Mucosa of descending colon (tissue), 3 donors: ENCODE data around the gene ZCCHC17. TPM values are rescaled to one million over a fixed set of nuclear protein-coding genes. Genes with fewer than 3 reads are reported as not detected.

Experiments used
- ATAC-seq: fragments of 200-7000 bp; cut with Tn5 transposase; one replicate; pipeline ENCODE4 v1.9.1; 2020; ENCODE audit warnings: mild to moderate bottlenecking, moderate library complexity
- DNase-seq, 3 donors: peaks; one replicate each; pipeline ENCODE4 v3.0.0-alpha.2; 2020
- H3K36me3 ChIP-seq: fragments of 200-600 bp; one replicate; pipeline ENCODE4 v1.8.0; 2021; ENCODE audit warnings: low read depth, mild to moderate bottlenecking
- H3K4me1 ChIP-seq: fragments of 200-600 bp; one replicate; pipeline ENCODE4 v1.8.0; 2021; ENCODE audit warnings: low read depth, mild to moderate bottlenecking
- H3K4me3 ChIP-seq: fragments of 200-600 bp; one replicate; pipeline ENCODE4 v1.8.0; 2021; ENCODE audit warnings: mild to moderate bottlenecking
- H3K9me3 ChIP-seq: fragments of 200-600 bp; one replicate; pipeline ENCODE4 v1.8.0; 2021; ENCODE audit warnings: mild to moderate bottlenecking
- CTCF ChIP-seq: fragments of 200-600 bp; IDR thresholded peaks from one replicate; pipeline ENCODE4 v1.8.0; 2022; ENCODE audit warnings: antibody characterized with exemption, mild to moderate bottlenecking
- intact Hi-C, 2 donors: fragments of 100-400 bp; cut with DNase I in 1 of 2; cut with micrococcal nuclease in 1 of 2; formaldehyde crosslinking; loops; one replicate each; pipeline versions ENCODE4 v1.11.0 to v1.11.1; 2022; cut with DNase I, micrococcal nuclease
- long read RNA-seq, 2 donors: library from polyadenylated mRNA; unstranded; transcript quantifications; one replicate each; pipeline ENCODE4 v2.0.0, GENCODE V29; 2019 to 2021
- total RNA-seq, 3 donors: library from RNA; stranded (reverse); fragmentation: NEBNext Ultra II Directional in 2 of 3; extraction: Animal tissue kit (Norgen Biotek cat#: 25700) in 2 of 3; gene quantifications; one replicate each; pipeline versions ENCODE4 v1.2.1 to v1.2.4, GENCODE V29; 2021 to 2023
- donor health status: DM: no; HTN: no; CAD: no; lungs with moderate emphysema.
- donor health status: DM: no; HTN: no; CAD: no.
- donor health status: DM: no; HTN: yes; CAD: no.

ZCCHC17 gene
- 10 to 100 TPM; 16.0 to 20.5 (median 16.8) TPM for total RNA-seq
- long read RNA-seq, donor 1, transcript ZCCHC17-204 (9 exons, 1,705 nt), result minor isoform, 5 of 31 reads
- long read RNA-seq, donor 1, transcript ZCCHC17-201 (8 exons, 1,605 nt), result major isoform, 20 of 31 reads
- long read RNA-seq, donor 1, partial matches to known transcripts, result 2 of 31 reads
- long read RNA-seq, donor 1, other reads (novel, unspliced or antisense), result 4 of 31 reads
- long read RNA-seq, donor 2, transcript ZCCHC17-201 (8 exons, 1,605 nt), result major isoform, 10 of 20 reads
- long read RNA-seq, donor 2, partial matches to known transcripts, result 6 of 20 reads
- long read RNA-seq, donor 2, other reads (novel, unspliced or antisense), result 3 of 20 reads

- intact Hi-C loops, result no loop called here
- Histone ChIP-seq H3K4me1 (peaks cover 17% of the 10 kb centered on the region), H3K9me3 (no peaks in the 10 kb centered on the region), H3K4me3 (peak within 1 kb of the TSS; percentile 92), H3K36me3 (no peaks in the 10 kb centered on the region)
- ATAC-seq, result peak; percentile 98
- DNase-seq, result peak; percentile 92 to 96 (median 95)
- no peak for TF ChIP-seq CTCF
These were observed at the start of gene ZCCHC17, which contains the start of gene SNRNP40 for GRCh38 chr1:31296486-31297276. TSS of gene ZCCHC17 (plus strand) at chr1:31297032. CDS start at chr1:31310099, 13,067 bp downstream. TSS of gene SNRNP40 (minus strand) at chr1:31296788. CDS start at chr1:31296751, 37 bp downstream.

GRCh38 chr1:31248276-31248675 is 48.6 kb upstream of the ZCCHC17 start:
- DNase-seq, result no peak
- H3K4me1 ChIP-seq, result no peaks in the 10 kb centered on the region
- H3K36me3 ChIP-seq, result no peaks in the 10 kb centered on the region
- TF ChIP-seq CTCF, result no peak
- intact Hi-C loops, result no loop called here
- ATAC-seq, result no peak
- H3K9me3 ChIP-seq, result no peaks in the 10 kb centered on the region
- no peak overlapping the region for H3K4me3 ChIP-seq

GRCh38 chr1:31249854-31250253 is 47.0 kb upstream of the ZCCHC17 start:
- DNase-seq (no peak), ATAC-seq (no peak)
- Histone ChIP-seq H3K36me3 (no peaks in the 10 kb centered on the region), H3K9me3 (no peaks in the 10 kb centered on the region), H3K4me1 (no peaks in the 10 kb centered on the region), H3K4me3 (no peak overlapping the region)
- intact Hi-C loops, result no loop called here
- TF ChIP-seq CTCF, result no peak

- ATAC-seq, result no peak
- no peaks in the 10 kb centered on the region for H3K4me1 ChIP-seq
- no peak for DNase-seq
- intact Hi-C loops, result no loop called here
- no peak overlapping the region for H3K4me3 ChIP-seq
- TF ChIP-seq CTCF, result no peak
- no peaks in the 10 kb centered on the region for H3K9me3 ChIP-seq
- no peaks in the 10 kb centered on the region for H3K36me3 ChIP-seq
These were observed 39.6 kb upstream of the ZCCHC17 start for GRCh38 chr1:31257213-31257612.

GRCh38 chr1:31258581-31258980 is 38.3 kb upstream of the ZCCHC17 start:
- intact Hi-C loops, result no loop called here
- no peak for ATAC-seq
- DNase-seq, result no peak
- Histone ChIP-seq H3K9me3 (no peaks in the 10 kb centered on the region), H3K4me3 (no peak overlapping the region), H3K4me1 (peaks cover 3% of the 10 kb centered on the region), H3K36me3 (no peaks in the 10 kb centered on the region)
- TF ChIP-seq CTCF, result no peak
